ENCODE measurements around the gene CLEC5A.
"Not testable (repeated sequence)": the region's sequence is repeated elsewhere in the genome, so short reads cannot be mapped to it uniquely, and the experiment has no call there.

Gene CLEC5A

GRCh38 chr7:141949021-141949420, 2.2 kb upstream of the CLEC5A start:
- no peak for DNase-seq (ENCODE audit: low spot score)

GRCh38 chr7:141945356-141945755, 1.4 kb downstream of the CLEC5A start:
- peak; percentile 53 for DNase-seq (ENCODE audit: low spot score)

- DNase-seq (ENCODE audit: low spot score): no peak
These were observed 2.0 kb downstream of the CLEC5A start for GRCh38 chr7:141944811-141945210.

- DNase-seq (ENCODE audit: low spot score): no peak
These were observed 2.9 kb downstream of the CLEC5A start for GRCh38 chr7:141943846-141944245.

- DNase-seq (ENCODE audit: low spot score): no peak
These were observed 5.7 kb downstream of the CLEC5A start for GRCh38 chr7:141941075-141941474.

GRCh38 chr7:141930211-141930610, 16.6 kb downstream of the CLEC5A start:
- no peak for DNase-seq (ENCODE audit: low spot score)

GRCh38 chr7:141928845-141929195, 18.0 kb downstream of the CLEC5A start:
- peak; percentile 7 for DNase-seq (ENCODE audit: low spot score)

- peak; percentile 29 for DNase-seq (ENCODE audit: low spot score)
These were observed 18.5 kb downstream of the CLEC5A start for GRCh38 chr7:141928146-141928844.

GRCh38 chr7:141920281-141920680, 26.5 kb downstream of the CLEC5A start:
- DNase-seq (ENCODE audit: low spot score): no peak

- DNase-seq (ENCODE audit: low spot score): no peak
These were observed 30.7 kb downstream of the CLEC5A start, which contains the start of gene OR9A4 for GRCh38 chr7:141916099-141916498. Gene OR9A4 (plus strand): TSS chr7:141916399. CDS start chr7:141918876, 2,477 bp downstream.

GRCh38 chr7:141915565-141915964, 31.2 kb downstream of the CLEC5A start:
- no peak for DNase-seq (ENCODE audit: low spot score)

GRCh38 chr7:141911391-141911790, 35.4 kb downstream of the CLEC5A start:
- no peak for DNase-seq (ENCODE audit: low spot score)

- no peak for DNase-seq (ENCODE audit: low spot score)
These were observed 40.5 kb downstream of the CLEC5A start for GRCh38 chr7:141906285-141906684.

- DNase-seq (ENCODE audit: low spot score): not testable (repeated sequence)
These were observed 47.4 kb downstream of the CLEC5A start for GRCh38 chr7:141899366-141899765.

GRCh38 chr7:141891336-141891735, 55.4 kb downstream of the CLEC5A start:
- no peak for DNase-seq (ENCODE audit: low spot score)

- DNase-seq (ENCODE audit: low spot score): no peak
These were observed 57.5 kb downstream of the CLEC5A start for GRCh38 chr7:141889321-141889720.

GRCh38 chr7:141884539-141885225, 62.1 kb downstream of the CLEC5A start:
- peak; percentile 34 for DNase-seq (ENCODE audit: low spot score)

- DNase-seq (ENCODE audit: low spot score): no peak
These were observed 65.8 kb downstream of the CLEC5A start for GRCh38 chr7:141880960-141881359.

GRCh38 chr7:141877365-141877764, 69.4 kb downstream of the CLEC5A start:
- no peak for DNase-seq (ENCODE audit: low spot score)

Data from pons (tissue), 1 donor.